Thoracic aorta (tissue), 2 donors: ENCODE results near the gene ENG. TPM values are rescaled to one million over a fixed set of nuclear protein-coding genes. Genes with fewer than 3 reads are reported as not detected.
"Not testable (repeated sequence)": the region's sequence is repeated elsewhere in the genome, so short reads cannot be mapped to it uniquely, and the experiment has no call there.

Experiments used
- ATAC-seq: fragments of 150-250 bp; one replicate; pipeline ENCODE4 v1.8.0; 2017; ENCODE audit warnings: low read depth; ENCODE audit not compliant: insufficient number of reproducible peaks, low FRiP score
- DNase-seq: peaks from one replicate; pipeline ENCODE4 v3.0.0-alpha.2; 2020; ENCODE audit warnings: low spot score
- H3K27ac ChIP-seq, 2 donors: fragments of 200-600 bp; sonication (generic); 1 replicate in 1 of 2; 2 replicates in 1 of 2; pipeline ENCODE4 v1.5.1; 2016; ENCODE audit warnings: mild to moderate bottlenecking in 2 of 2, moderate library complexity in 2 of 2
- H3K27me3 ChIP-seq: fragments of 200-600 bp; sonication (generic); replicated peaks from 2 replicates; pipeline ENCODE4 v1.6.0; 2016; ENCODE audit warnings: mild to moderate bottlenecking; ENCODE audit not compliant: insufficient read depth
- H3K36me3 ChIP-seq: fragments of 200-600 bp; sonication (generic); one replicate; pipeline ENCODE4 v1.5.1; 2016
- H3K4me1 ChIP-seq, 2 donors: fragments of 200-600 bp; sonication (generic); 1 replicate in 1 of 2; 2 replicates in 1 of 2; pipeline versions ENCODE4 v1.5.1 to v1.6.0; 2016; ENCODE audit warnings: low read depth in 2 of 2, mild to moderate bottlenecking in 1 of 2; ENCODE audit not compliant: control insufficient read depth in 1 of 2
- H3K4me3 ChIP-seq: fragments of 200-600 bp; sonication (generic); 2 replicates; pipeline ENCODE4 v1.5.1; 2016; ENCODE audit warnings: mild to moderate bottlenecking
- H3K9me3 ChIP-seq: fragments of 200-600 bp; sonication (generic); 2 replicates; pipeline ENCODE4 v1.5.1; 2016
- total RNA-seq, 2 donors: library from RNA; depleted of rRNA; stranded (reverse); fragments of >200 nt; gene quantifications; one replicate each; pipeline versions ENCODE4 v1.1.0 to v1.2.3, GENCODE V29; 2016
- TF ChIP-seq, protein P1 (sequence below): fragments of 200-600 bp; sonication (generic); IDR thresholded peaks from one replicate; pipeline ENCODE4 v1.5.1; 2019; ENCODE audit warnings: antibody characterized with exemption

Gene ENG
- total RNA-seq, 2 donors from 2014 or later = 239 to 268 TPM

DNA sequence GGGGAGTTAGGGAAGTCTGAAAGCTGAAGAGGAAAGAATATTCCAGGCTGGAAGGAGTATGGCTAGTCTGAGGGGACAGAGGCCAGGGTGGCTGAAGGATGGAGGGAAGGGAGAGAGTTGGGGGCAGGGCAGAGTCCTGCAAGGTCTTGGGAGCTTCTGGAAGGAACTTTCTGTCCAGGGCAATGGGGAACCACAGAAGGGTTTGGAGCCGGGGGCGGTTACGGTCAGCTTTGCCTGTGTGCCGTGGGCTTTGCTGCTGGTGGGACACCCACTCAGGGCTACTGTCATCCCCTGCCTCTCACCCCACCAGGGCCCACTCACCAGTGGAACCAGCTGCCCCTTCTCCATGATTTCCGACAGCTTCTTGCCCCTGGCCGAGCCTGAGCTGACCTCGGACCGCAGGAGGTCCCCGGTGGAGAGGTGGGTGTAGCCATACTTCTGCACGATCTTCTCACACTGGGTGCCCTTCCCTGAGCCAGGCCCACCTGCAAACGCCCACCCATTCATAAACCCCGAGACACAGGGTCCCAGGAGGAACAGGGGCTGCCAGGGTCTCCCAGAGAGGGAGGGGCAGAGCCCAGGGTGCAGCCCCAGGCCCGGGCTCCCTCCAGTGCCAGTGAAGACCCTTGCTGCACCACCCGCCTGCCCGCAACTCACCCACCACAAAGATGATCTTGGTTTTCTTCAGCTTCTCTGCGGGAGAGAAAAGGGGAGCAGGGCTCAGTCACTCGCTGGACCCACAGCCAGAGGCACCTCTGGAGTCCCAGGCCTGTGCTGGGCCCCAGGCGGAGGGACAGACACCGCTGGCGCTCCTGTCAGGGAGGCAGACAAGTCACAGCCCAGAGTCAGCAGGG lies 18.1 kb upstream of the ENG start:
- DNase-seq = no peak
- no peak for ATAC-seq
- TF ChIP-seq, protein P1, sequence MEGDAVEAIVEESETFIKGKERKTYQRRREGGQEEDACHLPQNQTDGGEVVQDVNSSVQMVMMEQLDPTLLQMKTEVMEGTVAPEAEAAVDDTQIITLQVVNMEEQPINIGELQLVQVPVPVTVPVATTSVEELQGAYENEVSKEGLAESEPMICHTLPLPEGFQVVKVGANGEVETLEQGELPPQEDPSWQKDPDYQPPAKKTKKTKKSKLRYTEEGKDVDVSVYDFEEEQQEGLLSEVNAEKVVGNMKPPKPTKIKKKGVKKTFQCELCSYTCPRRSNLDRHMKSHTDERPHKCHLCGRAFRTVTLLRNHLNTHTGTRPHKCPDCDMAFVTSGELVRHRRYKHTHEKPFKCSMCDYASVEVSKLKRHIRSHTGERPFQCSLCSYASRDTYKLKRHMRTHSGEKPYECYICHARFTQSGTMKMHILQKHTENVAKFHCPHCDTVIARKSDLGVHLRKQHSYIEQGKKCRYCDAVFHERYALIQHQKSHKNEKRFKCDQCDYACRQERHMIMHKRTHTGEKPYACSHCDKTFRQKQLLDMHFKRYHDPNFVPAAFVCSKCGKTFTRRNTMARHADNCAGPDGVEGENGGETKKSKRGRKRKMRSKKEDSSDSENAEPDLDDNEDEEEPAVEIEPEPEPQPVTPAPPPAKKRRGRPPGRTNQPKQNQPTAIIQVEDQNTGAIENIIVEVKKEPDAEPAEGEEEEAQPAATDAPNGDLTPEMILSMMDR = no peak
- Histone ChIP-seq H3K27me3 (no peaks in the 10 kb centered on the region), H3K27ac (no peak overlapping the region), H3K4me1 (peaks cover 23 to 49% of the 10 kb centered on the region in 2 donors), H3K4me3 (no peak overlapping the region), H3K36me3 (peaks cover 22% of the 10 kb centered on the region), H3K9me3 (no peaks in the 10 kb centered on the region)

DNA sequence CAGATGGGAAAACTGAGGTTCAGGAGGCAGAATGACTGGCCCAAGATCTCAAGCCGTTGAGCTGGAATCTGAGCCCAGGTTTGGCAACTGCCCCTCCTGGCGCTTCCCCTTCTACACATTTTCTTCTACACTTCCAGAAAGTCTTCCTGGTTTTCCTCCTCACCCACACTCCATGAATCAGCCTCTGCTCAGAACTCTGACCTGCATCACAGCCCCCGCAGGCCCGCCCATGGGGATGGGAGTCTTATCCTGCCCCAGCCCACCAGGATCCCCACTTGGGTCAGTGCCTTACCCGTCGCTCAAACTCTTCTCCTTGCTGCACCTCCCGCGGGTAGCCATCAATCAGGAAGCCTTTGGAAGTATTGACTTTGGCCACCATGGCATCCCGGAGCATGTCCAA lies 17.1 kb upstream of the ENG start:
- Histone ChIP-seq H3K36me3 (peaks cover 22% of the 10 kb centered on the region), H3K4me1 (peaks cover 23 to 42% of the 10 kb centered on the region in 2 donors), H3K4me3 (no peak overlapping the region)

DNA sequence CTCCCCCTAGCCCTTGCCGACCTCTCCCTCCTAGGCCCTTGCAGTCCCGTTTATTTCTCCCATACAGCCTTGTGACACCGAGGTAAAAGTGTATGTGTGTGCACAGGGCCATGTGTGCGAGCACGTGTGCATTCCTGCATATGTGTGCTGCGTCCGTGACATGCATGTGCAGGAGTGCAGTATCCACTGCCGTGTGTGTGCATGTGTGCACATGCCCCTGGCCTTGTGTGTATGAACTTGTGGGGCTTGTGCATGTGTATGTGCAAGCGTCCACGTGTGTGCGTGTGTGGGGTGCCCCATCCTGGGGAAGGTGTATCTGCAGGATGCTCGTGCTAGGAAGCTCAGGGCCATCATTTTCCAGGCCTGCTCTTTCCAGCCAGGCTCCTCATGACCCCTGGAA lies 16.4 kb upstream of the ENG start:
- ATAC-seq (no peak), DNase-seq (no peak)
- no peak overlapping the region for H3K27ac ChIP-seq
- H3K4me1 ChIP-seq = peaks cover 16 to 36% of the 10 kb centered on the region in 2 donors
- H3K4me3 ChIP-seq = no peak overlapping the region
- TF ChIP-seq, protein P1 = no peak
- H3K9me3 ChIP-seq = no peaks in the 10 kb centered on the region
- H3K36me3 ChIP-seq = peaks cover 22% of the 10 kb centered on the region
- no peaks in the 10 kb centered on the region for H3K27me3 ChIP-seq

More for the DNA sequence above, 17.1 kb upstream of the ENG start:
- no peak for DNase-seq
- Histone ChIP-seq H3K9me3 (no peaks in the 10 kb centered on the region), H3K27me3 (no peaks in the 10 kb centered on the region), H3K27ac (no peak overlapping the region)
- TF ChIP-seq, protein P1 = no peak
- ATAC-seq = no peak

DNA sequence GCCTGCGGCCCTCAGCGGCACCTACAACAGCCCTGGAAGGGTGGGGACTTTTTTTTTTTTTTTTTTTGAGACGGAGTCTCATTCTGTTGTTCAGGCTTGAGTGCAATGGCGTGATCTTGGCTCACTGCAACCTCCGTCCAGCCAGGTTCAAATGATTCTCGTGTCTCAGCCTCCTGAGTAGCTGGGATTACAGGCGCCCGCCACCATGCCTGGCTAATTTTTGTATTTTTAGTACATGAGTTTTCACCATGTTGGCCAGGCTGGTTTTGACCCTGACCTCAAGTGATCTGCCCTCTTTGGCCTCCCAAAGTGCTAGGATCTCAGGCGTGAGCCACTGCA lies 15.7 kb upstream of the ENG start:
- H3K27me3 ChIP-seq, H3K9me3 ChIP-seq, ATAC-seq, H3K4me3 ChIP-seq, DNase-seq, H3K27ac ChIP-seq: not testable (repeated sequence)
- H3K36me3 ChIP-seq = peaks cover 22% of the 10 kb centered on the region
- peaks cover 11 to 28% of the 10 kb centered on the region in 2 donors for H3K4me1 ChIP-seq

DNA sequence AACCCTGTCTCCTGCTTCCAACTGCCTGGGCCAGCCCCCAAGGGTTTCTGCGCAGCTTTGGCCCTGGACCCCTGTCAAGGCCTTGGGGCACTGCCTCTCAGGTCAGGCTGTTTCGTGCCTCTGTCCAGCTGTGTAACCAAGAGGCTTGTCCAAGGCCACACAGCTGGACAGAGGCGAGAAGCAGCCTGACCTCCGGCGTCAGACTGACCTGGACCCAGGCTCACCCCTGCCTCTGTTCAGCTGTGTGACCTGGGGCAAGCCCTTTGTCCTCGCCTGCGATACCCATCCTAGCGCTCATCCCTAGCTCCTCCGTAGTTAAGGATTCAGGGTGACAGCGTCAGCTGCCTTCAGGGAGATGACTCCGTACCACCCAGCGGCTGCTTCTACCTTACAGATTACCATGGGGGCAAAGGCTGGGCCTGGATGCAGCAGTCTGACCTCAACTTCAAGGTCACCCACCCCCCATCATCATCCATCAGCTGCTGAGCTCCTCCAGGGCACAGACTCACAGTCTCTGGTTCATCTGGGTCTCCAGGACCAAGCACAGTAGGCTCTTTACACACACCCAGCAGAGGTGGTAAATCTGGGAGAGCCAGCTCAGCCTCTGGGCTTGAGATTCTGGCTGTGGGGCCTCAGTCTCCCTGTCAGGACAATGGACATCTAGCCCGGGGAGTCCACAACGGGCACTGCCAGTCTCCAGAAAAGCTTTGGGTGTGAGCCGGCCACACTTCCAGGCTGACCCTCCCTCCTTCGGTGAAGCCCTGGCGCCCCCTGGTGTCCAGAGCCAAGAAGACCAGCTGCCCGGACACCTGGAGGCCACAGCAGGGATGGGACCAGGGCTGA lies 15.1 kb upstream of the ENG start:
- Histone ChIP-seq H3K36me3 (peaks cover 22% of the 10 kb centered on the region), H3K27me3 (no peaks in the 10 kb centered on the region), H3K9me3 (no peaks in the 10 kb centered on the region), H3K27ac (peak overlapping the region in 1 of 2 donors; percentile 40), H3K4me3 (no peak overlapping the region), H3K4me1 (peaks cover 10 to 22% of the 10 kb centered on the region in 2 donors)
- TF ChIP-seq, protein P1 = peak; percentile 91
- no peak for DNase-seq
- no peak for ATAC-seq
